GM12864 (cell line): ENCODE results near the gene DCHS1.
A peak's percentile ranks its signal among the peaks of the same experiment; 100 is the strongest.

Experiments
- DNase-seq: peaks from one replicate; pipeline ENCODE4 v3.0.0-alpha.2; 2011; ENCODE audit warnings: low read depth
- H3K4me3 ChIP-seq: 2 replicates; pipeline ENCODE4 v1.5.1; 2011; ENCODE audit warnings: mild to moderate bottlenecking, low read depth, low read length, control low read depth
- CTCF ChIP-seq: IDR thresholded peaks from 2 replicates; pipeline ENCODE4 v1.5.1; 2011; ENCODE audit warnings: low read depth, mild to moderate bottlenecking, moderate library complexity, low read length, control low read depth, inconsistent platforms; ENCODE audit errors: missing control alignments

Gene DCHS1

DNA sequence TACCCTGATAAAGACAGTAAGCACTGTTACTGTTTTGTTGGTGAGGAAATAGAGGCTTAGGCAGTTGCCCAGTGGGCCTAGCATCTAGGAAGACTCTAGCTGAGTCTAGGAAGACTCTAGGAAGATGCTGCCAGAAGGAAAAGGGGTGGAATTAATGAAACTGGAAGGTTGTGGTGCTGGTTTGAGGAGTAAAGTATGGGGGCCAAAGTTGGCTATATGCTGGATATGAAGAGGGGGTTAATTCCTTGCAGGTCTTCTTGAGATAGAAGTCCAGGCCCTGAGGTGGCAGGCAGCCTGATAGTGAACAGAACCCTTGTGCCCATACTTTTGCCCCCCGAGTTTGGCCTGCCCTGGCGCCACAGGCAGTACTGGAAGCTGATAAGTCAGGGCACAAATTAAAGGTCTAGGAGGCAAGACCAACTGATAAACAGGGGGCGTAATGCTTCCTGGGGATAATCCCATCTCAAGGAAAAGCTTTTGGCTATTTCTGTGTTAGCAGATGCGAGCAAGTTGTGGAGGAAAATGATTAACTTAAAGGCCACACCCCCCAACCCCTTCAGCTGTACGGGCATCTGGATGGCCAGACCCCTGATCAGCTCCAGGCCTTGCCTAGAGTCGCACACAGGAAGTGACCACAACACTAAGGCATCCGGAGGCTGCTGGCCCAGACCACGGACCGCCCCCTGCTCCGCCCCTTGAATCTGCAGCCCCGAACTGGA lies 49.0 kb downstream of the DCHS1 start:
- peak overlapping the region; percentile 7; the same call in 1 of the 2 replicates for H3K4me3 ChIP-seq
- peak; percentile 54 for DNase-seq

DNA sequence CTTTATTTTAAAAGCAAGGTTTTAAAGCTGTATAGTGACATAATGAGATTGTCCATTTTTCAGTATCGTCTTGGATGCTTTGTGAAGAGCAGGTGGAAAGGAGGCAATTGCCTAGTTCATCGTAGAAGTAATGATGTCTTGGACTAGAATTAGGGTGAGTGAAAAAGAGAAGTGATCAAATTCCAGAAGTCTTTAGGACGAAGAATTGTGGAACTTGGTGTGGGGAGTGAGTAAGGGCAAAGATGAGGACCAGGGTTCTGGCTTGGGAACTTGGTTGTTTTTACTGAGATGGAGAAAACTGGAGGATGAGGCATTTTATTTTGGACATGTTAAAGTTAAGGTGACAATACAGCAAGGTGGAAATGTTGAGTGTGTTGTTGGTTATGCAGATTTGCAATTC lies 50.8 kb downstream of the DCHS1 start:
- no peak for DNase-seq
- H3K4me3 ChIP-seq: peak overlapping the region; percentile 64
- no peak for TF ChIP-seq CTCF

More for the DNA sequence above, 49.0 kb downstream of the DCHS1 start:
- TF ChIP-seq CTCF: no peak

DNA sequence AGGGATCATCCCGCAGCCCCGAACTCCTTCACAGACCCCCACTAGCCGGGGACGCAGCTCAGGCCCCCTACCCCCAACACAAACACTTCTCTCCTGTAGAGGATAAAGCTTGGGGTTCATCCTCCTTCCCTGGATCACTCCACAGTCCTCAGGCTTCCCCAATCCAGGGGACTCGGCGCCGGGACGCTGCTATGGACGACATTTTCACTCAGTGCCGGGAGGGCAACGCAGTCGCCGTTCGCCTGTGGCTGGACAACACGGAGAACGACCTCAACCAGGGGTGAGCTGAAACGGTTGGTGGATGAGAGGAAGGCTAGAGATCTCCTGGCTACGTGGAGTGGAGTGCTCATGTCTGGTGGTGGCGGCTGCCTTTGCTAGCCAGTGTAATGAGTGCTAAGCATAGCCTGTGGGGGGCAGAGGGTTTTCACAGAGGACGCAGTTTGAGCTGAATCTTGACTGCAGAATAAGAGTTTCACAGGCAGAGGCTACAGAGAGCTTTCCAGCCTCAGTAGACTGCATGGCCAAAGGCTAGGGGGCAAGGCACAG lies 51.5 kb downstream of the DCHS1 start:
- DNase-seq: no peak
- TF ChIP-seq CTCF: peak; percentile 29
- H3K4me3 ChIP-seq: peak overlapping the region; percentile 64

- H3K4me3 ChIP-seq: peak within 1 kb of the TSS; percentile 64
- TF ChIP-seq CTCF: peak; percentile 8
- DNase-seq: peak; percentile 66
These were observed 52.1 kb downstream of the DCHS1 start, which contains the start of the genes ILK and RRP8 for GRCh38 chr11:6603287-6604080. TSS of gene ILK (plus strand) at chr11:6603774. CDS start at chr11:6604272, 498 bp downstream. TSS of gene RRP8 (minus strand) at chr11:6603616. CDS start at chr11:6603502, 114 bp downstream.

DNA sequence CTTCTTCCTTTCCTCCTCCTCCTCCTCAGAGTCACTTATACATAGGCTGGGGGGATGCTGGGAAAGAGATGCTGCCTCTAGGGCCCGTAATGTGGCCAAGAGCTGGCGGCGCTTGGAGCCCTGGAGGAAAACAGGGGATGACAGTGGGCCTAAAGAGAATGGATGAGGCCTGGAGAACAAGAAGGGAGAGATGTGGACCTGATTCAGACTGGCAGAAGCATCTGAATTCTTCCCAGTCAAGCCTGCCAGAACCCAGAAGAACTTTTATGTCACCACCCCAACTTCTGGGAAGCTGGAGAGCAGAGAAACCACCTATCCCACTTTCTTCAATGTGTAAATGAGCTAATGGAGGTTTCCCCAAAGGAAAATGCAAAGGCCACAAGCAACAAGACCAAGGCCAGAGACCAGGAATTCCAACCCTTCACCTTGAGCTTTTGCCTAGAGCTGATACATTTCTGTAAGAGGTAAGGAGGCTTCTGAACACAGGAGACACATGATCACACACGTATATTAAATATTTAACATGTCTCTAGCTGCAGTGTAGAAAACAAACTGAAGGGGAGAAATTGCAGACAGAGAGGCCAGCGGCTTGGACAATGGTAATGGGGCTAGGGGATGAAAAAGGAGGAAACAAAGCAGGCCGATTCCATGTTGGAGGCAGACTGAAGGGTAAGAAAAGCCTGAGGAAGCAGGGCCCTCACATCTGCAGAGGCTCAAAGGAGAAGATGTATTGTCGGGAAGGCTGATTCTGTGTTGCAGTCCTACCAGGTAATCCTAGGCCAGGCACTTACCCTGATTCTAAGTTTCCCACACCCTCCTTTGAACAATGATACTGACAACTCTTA lies 53.3 kb downstream of the DCHS1 start:
- no peak for TF ChIP-seq CTCF
- peak overlapping the region; percentile 64 for H3K4me3 ChIP-seq
- no peak for DNase-seq

GRCh38 chr11:6601041-6601461 lies 54.6 kb downstream of the DCHS1 start:
- TF ChIP-seq CTCF: no peak
- H3K4me3 ChIP-seq: no peak overlapping the region
- DNase-seq: no peak
